K562 (cell line): ENCODE measurements around the gene TMEM127. TPM values are rescaled to one million over a fixed set of nuclear protein-coding genes. Genes with fewer than 3 reads are reported as not detected.
A peak's percentile ranks its signal among the peaks of the same experiment; 100 is the strongest.

Experiments used
- DPF2 ChIP-seq: fragments of 450-650 bp; IDR thresholded peaks from 2 replicates; pipeline ENCODE4 v1.6.1; 2016
- ELF4 ChIP-seq: fragments of 450-650 bp; formaldehyde crosslinking; IDR thresholded peaks from 2 replicates; pipeline ENCODE4 v1.4.0; 2022; ENCODE audit warnings: missing genetic modification characterization
- HNRNPLL ChIP-seq: fragments of 200-400 bp; formaldehyde crosslinking; IDR thresholded peaks from 2 replicates; pipeline ENCODE4 v1.6.1; 2017; ENCODE audit warnings: low read length, low read depth, mild to moderate bottlenecking; ENCODE audit not compliant: poor library complexity, severe bottlenecking
- LEF1 ChIP-seq: fragments of 450-650 bp; IDR thresholded peaks from 2 replicates; pipeline ENCODE4 v1.6.1; 2016; ENCODE audit warnings: mild to moderate bottlenecking
- MIER1 ChIP-seq: fragments of 450-650 bp; IDR thresholded peaks from 2 replicates; pipeline ENCODE4 v1.6.1; 2016; ENCODE audit warnings: antibody characterized with exemption, mild to moderate bottlenecking, low read depth
- PHF8 ChIP-seq: fragments of 200-600 bp; sonication (generic); IDR thresholded peaks from 2 replicates; pipeline ENCODE4 v1.6.1; 2012; ENCODE audit warnings: mixed run types, mild to moderate bottlenecking, inconsistent platforms, low read length, moderate library complexity, borderline replicate concordance
- POLR2G ChIP-seq: fragments of 200-400 bp; formaldehyde crosslinking; IDR thresholded peaks from 2 replicates; pipeline ENCODE4 v1.6.1; 2017; ENCODE audit warnings: low read depth, mild to moderate bottlenecking, antibody characterized with exemption, low read length, moderate library complexity
- RBBP5 ChIP-seq: fragments of 200-600 bp; sonication (generic); IDR thresholded peaks from 2 replicates; pipeline ENCODE4 v1.6.1; 2012; ENCODE audit warnings: borderline replicate concordance, mild to moderate bottlenecking, low read length, control low read depth, inconsistent platforms; ENCODE audit not compliant: insufficient read depth, poor library complexity, severe bottlenecking
- SMAD4 ChIP-seq: fragments of 250-450 bp; sonication (Bioruptor Pico); conservative IDR thresholded peaks from 2 replicates; pipeline ENCODE4 v1.8.0; 2021; ENCODE audit warnings: inconsistent platforms, mild to moderate bottlenecking, moderate library complexity
- SNRNP70 ChIP-seq: fragments of 200-400 bp; formaldehyde crosslinking; optimal IDR thresholded peaks from 2 replicates; pipeline ENCODE3; 2017; ENCODE audit warnings: low read depth, low read length
- TBL1XR1 ChIP-seq, 2 experiments: IDR thresholded peaks; 2 replicates each; pipeline ENCODE4 v1.6.1; 2012; ENCODE audit warnings: improper control_type of control experiment in 2 of 2, low read length in 2 of 2, mild to moderate bottlenecking in 1 of 2
- YY1 ChIP-seq, 3 experiments: IDR thresholded peaks; 2 replicates each; pipeline ENCODE4 v1.6.1; 2011; ENCODE audit warnings: low read length in 2 of 3, mild to moderate bottlenecking in 2 of 3, moderate library complexity in 2 of 3, borderline replicate concordance in 1 of 3, control low read depth in 1 of 3, low read depth in 1 of 3; ENCODE audit not compliant: insufficient read depth in 3 of 3, insufficient replicate concordance in 2 of 3, control insufficient read depth in 1 of 3, insufficient read length in 1 of 3; ENCODE audit errors: extremely low read depth in 1 of 3
- ZBTB17 ChIP-seq: fragments of 450-650 bp; formaldehyde crosslinking; IDR thresholded peaks from 2 replicates; pipeline ENCODE4 v1.4.0; 2020; ENCODE audit warnings: mild to moderate bottlenecking
- polyA plus RNA-seq, 8 experiments: library from polyadenylated mRNA; depleted of rRNA in 4 of 8; stranded (reverse) in 5 of 8; unstranded in 3 of 8; fragments of >200 nt; fragmentation: Nextera tagmentation in 2 of 8; fragmentation: Illumina TruSeq in 1 of 8; extraction: Ambion mirVana in 2 of 8; extraction: Trizol in 1 of 8; gene quantifications; 2 replicates each; pipeline versions ENCODE4 v1.2.1 to v1.2.3, GENCODE V29; 2011 to 2014; ENCODE audit warnings: inconsistent platforms in 1 of 8, missing spikeins in 1 of 8
- total RNA-seq, 7 experiments: library from RNA; depleted of rRNA in 6 of 7; stranded (reverse); fragments of >200 nt in 6 of 7; fragmentation: Illumina TruSeq in 2 of 7; extraction: Trizol in 2 of 7; gene quantifications; 2 replicates each; pipeline versions ENCODE4 v1.2.1 to v1.2.3, GENCODE V29; 2011 to 2021; ENCODE audit warnings: low replicate concordance in 1 of 7
- TF ChIP-seq, protein P1 (sequence below): fragments of 450-650 bp; IDR thresholded peaks from 2 replicates; pipeline ENCODE4 v1.6.1; 2017; ENCODE audit warnings: antibody characterized with exemption, mild to moderate bottlenecking
- TF ChIP-seq, protein P2 (sequence below): fragments of 450-650 bp; IDR thresholded peaks from 2 replicates; pipeline ENCODE4 v1.6.1; 2016; ENCODE audit warnings: missing biosample characterization, missing genetic modification characterization
- TF ChIP-seq, protein P3 (sequence below): sonication (generic); formaldehyde crosslinking; IDR thresholded peaks from 2 replicates; pipeline ENCODE4 v1.8.0; 2022; ENCODE audit warnings: mild to moderate bottlenecking, missing genetic modification reagents, borderline replicate concordance
- TF ChIP-seq, protein P4 (sequence below): fragments of 250-450 bp; sonication (Bioruptor Pico); IDR thresholded peaks from 2 replicates; pipeline ENCODE4 v1.8.0; 2021; ENCODE audit warnings: borderline replicate concordance, mild to moderate bottlenecking, moderate library complexity; ENCODE audit not compliant: poor library complexity, severe bottlenecking

The TMEM127 gene
- total and polyA plus RNA-seq, 9 of the 15 experiments (the other 6 are each of a cell fraction or from before 2014, with no cell fraction given): 1.7 to 20.0 (median 9.9) TPM

DNA sequence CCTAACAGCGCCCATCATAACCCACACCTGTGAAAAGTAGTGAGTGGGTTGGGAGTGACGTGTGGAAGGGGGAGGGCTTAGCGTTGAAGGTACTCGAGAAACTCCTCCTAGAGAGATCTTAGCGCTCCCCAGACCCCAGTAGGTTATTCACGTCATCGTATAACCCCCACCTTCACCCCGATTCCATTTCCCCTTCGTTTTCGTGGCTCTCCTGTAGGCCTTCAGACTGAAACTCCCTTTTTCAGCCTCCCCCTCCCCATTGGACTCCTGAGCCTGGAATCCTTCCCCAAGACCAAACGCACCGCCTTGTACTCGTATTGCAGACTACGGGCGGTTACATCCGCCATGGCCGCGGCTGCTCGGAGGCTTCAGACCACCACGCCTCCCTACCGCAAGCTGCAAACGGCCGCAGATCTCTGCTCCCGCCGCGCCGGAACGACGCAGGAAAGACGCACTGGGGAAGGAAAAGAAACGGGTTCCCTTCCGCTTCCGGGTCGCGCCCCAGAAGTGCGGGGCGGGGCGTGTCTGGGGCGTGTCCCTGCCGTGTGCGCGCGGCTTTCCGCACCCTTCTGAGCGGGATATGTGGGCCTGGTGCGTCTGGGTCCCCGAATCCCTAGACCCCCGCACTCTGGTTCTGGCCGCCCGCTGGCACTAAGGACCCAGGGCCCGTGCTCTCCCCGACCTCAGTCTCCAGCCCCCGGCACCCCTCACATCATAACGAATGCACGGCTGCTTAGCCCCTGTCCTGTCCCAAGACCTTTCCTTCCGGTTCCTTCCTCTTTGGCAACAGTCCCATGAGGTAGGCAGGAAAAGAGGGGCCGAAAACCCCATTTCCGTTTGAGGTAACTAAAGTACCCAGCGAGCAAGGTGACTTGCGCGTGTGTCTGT, 39.5 kb upstream of the TMEM127 start, which contains the start of gene SNRNP200 (continued):
- TF ChIP-seq, protein P1, sequence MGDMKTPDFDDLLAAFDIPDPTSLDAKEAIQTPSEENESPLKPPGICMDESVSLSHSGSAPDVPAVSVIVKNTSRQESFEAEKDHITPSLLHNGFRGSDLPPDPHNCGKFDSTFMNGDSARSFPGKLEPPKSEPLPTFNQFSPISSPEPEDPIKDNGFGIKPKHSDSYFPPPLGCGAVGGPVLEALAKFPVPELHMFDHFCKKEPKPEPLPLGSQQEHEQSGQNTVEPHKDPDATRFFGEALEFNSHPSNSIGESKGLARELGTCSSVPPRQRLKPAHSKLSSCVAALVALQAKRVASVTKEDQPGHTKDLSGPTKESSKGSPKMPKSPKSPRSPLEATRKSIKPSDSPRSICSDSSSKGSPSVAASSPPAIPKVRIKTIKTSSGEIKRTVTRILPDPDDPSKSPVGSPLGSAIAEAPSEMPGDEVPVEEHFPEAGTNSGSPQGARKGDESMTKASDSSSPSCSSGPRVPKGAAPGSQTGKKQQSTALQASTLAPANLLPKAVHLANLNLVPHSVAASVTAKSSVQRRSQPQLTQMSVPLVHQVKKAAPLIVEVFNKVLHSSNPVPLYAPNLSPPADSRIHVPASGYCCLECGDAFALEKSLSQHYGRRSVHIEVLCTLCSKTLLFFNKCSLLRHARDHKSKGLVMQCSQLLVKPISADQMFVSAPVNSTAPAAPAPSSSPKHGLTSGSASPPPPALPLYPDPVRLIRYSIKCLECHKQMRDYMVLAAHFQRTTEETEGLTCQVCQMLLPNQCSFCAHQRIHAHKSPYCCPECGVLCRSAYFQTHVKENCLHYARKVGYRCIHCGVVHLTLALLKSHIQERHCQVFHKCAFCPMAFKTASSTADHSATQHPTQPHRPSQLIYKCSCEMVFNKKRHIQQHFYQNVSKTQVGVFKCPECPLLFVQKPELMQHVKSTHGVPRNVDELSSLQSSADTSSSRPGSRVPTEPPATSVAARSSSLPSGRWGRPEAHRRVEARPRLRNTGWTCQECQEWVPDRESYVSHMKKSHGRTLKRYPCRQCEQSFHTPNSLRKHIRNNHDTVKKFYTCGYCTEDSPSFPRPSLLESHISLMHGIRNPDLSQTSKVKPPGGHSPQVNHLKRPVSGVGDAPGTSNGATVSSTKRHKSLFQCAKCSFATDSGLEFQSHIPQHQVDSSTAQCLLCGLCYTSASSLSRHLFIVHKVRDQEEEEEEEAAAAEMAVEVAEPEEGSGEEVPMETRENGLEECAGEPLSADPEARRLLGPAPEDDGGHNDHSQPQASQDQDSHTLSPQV: no peak
- TF ChIP-seq YY1 (IDR thresholded peaks at IDR 0.05; ENCODE audit: borderline replicate concordance in 1 of 3, control insufficient read depth in 1 of 3, extremely low read depth in 1 of 3, insufficient read depth in 3 of 3, insufficient read length in 1 of 3, insufficient replicate concordance in 2 of 3, low read depth in 1 of 3, low read length in 2 of 3) (peak in 2 of 3 experiments; percentile 74 to 87), LEF1 (no peak), TBL1XR1 (IDR thresholded peaks at IDR 0.05; ENCODE audit: low read length in 2 of 2) (peak in 1 of 2 experiments; percentile 47; a peak in 2 of 4 replicates), ELF4 (CRISPR knock-in tag) (no peak), HNRNPLL (peak; percentile 85), POLR2G (peak; percentile 96), DPF2 (no peak; the same call in 1 of the 2 replicates), RBBP5 (peak; percentile 89), SMAD4 (CRISPR knock-in tag) (peak; percentile 35; the same call in 1 of the 2 replicates), SNRNP70 (no peak), ZBTB17 (no peak; the same call in 1 of the 2 replicates), PHF8 (peak; percentile 98), MIER1 (no peak; the same call in 1 of the 2 replicates)
- TF ChIP-seq, protein P2, sequence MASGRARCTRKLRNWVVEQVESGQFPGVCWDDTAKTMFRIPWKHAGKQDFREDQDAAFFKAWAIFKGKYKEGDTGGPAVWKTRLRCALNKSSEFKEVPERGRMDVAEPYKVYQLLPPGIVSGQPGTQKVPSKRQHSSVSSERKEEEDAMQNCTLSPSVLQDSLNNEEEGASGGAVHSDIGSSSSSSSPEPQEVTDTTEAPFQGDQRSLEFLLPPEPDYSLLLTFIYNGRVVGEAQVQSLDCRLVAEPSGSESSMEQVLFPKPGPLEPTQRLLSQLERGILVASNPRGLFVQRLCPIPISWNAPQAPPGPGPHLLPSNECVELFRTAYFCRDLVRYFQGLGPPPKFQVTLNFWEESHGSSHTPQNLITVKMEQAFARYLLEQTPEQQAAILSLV: no peak
- TF ChIP-seq, protein P3, sequence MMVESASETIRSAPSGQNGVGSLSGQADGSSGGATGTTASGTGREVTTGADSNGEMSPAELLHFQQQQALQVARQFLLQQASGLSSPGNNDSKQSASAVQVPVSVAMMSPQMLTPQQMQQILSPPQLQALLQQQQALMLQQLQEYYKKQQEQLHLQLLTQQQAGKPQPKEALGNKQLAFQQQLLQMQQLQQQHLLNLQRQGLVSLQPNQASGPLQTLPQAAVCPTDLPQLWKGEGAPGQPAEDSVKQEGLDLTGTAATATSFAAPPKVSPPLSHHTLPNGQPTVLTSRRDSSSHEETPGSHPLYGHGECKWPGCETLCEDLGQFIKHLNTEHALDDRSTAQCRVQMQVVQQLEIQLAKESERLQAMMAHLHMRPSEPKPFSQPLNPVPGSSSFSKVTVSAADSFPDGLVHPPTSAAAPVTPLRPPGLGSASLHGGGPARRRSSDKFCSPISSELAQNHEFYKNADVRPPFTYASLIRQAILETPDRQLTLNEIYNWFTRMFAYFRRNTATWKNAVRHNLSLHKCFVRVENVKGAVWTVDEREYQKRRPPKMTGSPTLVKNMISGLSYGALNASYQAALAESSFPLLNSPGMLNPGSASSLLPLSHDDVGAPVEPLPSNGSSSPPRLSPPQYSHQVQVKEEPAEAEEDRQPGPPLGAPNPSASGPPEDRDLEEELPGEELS (CRISPR knock-in tag): no peak; the same call in 1 of the 2 replicates
- TF ChIP-seq, protein P4, sequence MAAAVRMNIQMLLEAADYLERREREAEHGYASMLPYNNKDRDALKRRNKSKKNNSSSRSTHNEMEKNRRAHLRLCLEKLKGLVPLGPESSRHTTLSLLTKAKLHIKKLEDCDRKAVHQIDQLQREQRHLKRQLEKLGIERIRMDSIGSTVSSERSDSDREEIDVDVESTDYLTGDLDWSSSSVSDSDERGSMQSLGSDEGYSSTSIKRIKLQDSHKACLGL (CRISPR knock-in tag): peak; percentile 1
